MM.1S (cell line): Measurements from ENCODE around the gene DLEC1.

Source experiments
- EZH2phosphoT487 ChIP-seq: fragments of 300-600 bp; sonication (generic); IDR thresholded peaks from 2 replicates; pipeline ENCODE4 v1.6.1; 2018; ENCODE audit warnings: antibody characterized with exemption, low read length
- TF ChIP-seq, protein P1 (sequence below): fragments of 300-600 bp; sonication (generic); IDR thresholded peaks from 2 replicates; pipeline ENCODE4 v1.5.1; 2016; ENCODE audit warnings: antibody characterized with exemption, low read length, mixed read lengths

- TF ChIP-seq, protein P1, sequence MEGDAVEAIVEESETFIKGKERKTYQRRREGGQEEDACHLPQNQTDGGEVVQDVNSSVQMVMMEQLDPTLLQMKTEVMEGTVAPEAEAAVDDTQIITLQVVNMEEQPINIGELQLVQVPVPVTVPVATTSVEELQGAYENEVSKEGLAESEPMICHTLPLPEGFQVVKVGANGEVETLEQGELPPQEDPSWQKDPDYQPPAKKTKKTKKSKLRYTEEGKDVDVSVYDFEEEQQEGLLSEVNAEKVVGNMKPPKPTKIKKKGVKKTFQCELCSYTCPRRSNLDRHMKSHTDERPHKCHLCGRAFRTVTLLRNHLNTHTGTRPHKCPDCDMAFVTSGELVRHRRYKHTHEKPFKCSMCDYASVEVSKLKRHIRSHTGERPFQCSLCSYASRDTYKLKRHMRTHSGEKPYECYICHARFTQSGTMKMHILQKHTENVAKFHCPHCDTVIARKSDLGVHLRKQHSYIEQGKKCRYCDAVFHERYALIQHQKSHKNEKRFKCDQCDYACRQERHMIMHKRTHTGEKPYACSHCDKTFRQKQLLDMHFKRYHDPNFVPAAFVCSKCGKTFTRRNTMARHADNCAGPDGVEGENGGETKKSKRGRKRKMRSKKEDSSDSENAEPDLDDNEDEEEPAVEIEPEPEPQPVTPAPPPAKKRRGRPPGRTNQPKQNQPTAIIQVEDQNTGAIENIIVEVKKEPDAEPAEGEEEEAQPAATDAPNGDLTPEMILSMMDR = no peak
- TF ChIP-seq EZH2phosphoT487 = no peak
Observed at GRCh38 chr3:38007754-38008090, 31.3 kb upstream of the DLEC1 start.
